Neural crest cell (in vitro differentiated cells): ENCODE data around the gene GALNT18. TPM values are rescaled to one million over a fixed set of nuclear protein-coding genes. Genes with fewer than 3 reads are reported as not detected.

Source experiments
- DNase-seq: peaks from one replicate; pipeline ENCODE4 v3.0.0; 2021; ENCODE audit warnings: low read depth, mixed read lengths, low spot score
- H3K27ac Mint-ChIP-seq: one replicate; pipeline ENCODE4 v1.8.0; 2021; ENCODE audit warnings: mild to moderate bottlenecking, mixed read lengths; ENCODE audit not compliant: unreplicated experiment
- H3K27me3 Mint-ChIP-seq: 2 replicates; pipeline ENCODE4 v1.8.0; 2021; ENCODE audit warnings: low read depth, mild to moderate bottlenecking, mixed read lengths
- H3K36me3 Mint-ChIP-seq: 2 replicates; pipeline ENCODE4 v1.8.0; 2021; ENCODE audit warnings: low read depth, mild to moderate bottlenecking, mixed read lengths
- H3K4me1 Mint-ChIP-seq: 2 replicates; pipeline ENCODE4 v1.8.0; 2021; ENCODE audit warnings: mixed read lengths
- H3K4me3 Mint-ChIP-seq: one replicate; pipeline ENCODE4 v1.8.0; 2021; ENCODE audit warnings: mild to moderate bottlenecking, mixed read lengths
- H3K9me3 Mint-ChIP-seq: 2 replicates; pipeline ENCODE4 v1.8.0; 2021; ENCODE audit warnings: mixed read lengths
- total RNA-seq: library from RNA; stranded (reverse); gene quantifications from 2 replicates; pipeline ENCODE4 v1.2.1, GENCODE V29; 2021
- TF ChIP-seq, protein P1 (sequence below): fragments of 200-600 bp; sonication (generic); conservative IDR thresholded peaks from 2 replicates; pipeline ENCODE4 v1.5.0; 2021; ENCODE audit warnings: antibody characterized with exemption, mild to moderate bottlenecking

Gene GALNT18
- total RNA-seq, 1 donor from 2014 or later: 2.8 TPM

DNA sequence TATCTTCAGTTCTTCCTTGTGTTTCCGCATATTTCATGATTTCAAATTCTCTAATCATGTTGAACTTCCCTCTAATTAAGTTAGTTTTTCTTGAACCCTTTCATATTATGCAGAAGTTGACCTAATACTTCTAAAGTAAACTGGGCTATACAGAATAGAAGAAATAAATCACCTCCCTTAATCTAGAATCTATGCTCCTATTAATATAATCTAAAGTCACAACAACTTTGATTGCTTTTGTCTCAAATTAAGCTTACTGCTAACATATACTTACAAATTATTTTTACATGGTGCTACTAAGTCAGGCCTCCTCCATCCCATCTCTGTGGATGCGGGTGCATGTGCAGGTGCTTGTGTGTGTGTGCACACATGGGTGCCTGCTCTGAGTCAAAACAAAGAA is 241.5 kb downstream of the GALNT18 start:
- no peak overlapping the region for H3K27ac Mint-ChIP-seq
- H3K4me1 Mint-ChIP-seq: no peaks in the 10 kb centered on the region
- H3K27me3 Mint-ChIP-seq: no peaks in the 10 kb centered on the region
- no peak for DNase-seq
- H3K9me3 Mint-ChIP-seq: no peaks in the 10 kb centered on the region
- TF ChIP-seq, protein P1, sequence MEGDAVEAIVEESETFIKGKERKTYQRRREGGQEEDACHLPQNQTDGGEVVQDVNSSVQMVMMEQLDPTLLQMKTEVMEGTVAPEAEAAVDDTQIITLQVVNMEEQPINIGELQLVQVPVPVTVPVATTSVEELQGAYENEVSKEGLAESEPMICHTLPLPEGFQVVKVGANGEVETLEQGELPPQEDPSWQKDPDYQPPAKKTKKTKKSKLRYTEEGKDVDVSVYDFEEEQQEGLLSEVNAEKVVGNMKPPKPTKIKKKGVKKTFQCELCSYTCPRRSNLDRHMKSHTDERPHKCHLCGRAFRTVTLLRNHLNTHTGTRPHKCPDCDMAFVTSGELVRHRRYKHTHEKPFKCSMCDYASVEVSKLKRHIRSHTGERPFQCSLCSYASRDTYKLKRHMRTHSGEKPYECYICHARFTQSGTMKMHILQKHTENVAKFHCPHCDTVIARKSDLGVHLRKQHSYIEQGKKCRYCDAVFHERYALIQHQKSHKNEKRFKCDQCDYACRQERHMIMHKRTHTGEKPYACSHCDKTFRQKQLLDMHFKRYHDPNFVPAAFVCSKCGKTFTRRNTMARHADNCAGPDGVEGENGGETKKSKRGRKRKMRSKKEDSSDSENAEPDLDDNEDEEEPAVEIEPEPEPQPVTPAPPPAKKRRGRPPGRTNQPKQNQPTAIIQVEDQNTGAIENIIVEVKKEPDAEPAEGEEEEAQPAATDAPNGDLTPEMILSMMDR: no peak
- no peak overlapping the region for H3K4me3 Mint-ChIP-seq
- no peaks in the 10 kb centered on the region for H3K36me3 Mint-ChIP-seq

DNA sequence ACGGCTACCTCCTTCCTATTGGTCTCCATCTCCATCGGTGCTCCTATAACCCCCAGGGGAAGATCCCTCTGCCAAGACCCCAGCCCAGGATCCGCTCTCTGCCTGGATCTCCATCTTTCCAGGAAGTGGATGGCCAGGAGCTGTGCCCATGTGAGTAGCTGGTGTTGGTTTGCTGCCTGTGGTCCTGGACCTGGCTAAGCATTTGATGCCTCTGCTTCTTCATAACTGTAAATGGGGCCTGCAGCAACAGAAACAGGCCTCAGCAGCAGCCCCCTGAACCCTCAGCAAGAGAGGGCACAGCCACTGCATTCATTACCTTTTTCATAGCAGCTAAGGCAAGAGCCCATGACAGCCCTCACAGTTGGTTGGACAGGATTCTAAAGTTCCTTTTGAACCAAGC is 242.1 kb downstream of the GALNT18 start:
- Mint-ChIP-seq H3K27ac (no peak overlapping the region), H3K4me1 (no peaks in the 10 kb centered on the region), H3K9me3 (no peaks in the 10 kb centered on the region), H3K27me3 (no peaks in the 10 kb centered on the region), H3K36me3 (no peaks in the 10 kb centered on the region), H3K4me3 (no peak overlapping the region)
- TF ChIP-seq, protein P1: no peak
- no peak for DNase-seq

DNA sequence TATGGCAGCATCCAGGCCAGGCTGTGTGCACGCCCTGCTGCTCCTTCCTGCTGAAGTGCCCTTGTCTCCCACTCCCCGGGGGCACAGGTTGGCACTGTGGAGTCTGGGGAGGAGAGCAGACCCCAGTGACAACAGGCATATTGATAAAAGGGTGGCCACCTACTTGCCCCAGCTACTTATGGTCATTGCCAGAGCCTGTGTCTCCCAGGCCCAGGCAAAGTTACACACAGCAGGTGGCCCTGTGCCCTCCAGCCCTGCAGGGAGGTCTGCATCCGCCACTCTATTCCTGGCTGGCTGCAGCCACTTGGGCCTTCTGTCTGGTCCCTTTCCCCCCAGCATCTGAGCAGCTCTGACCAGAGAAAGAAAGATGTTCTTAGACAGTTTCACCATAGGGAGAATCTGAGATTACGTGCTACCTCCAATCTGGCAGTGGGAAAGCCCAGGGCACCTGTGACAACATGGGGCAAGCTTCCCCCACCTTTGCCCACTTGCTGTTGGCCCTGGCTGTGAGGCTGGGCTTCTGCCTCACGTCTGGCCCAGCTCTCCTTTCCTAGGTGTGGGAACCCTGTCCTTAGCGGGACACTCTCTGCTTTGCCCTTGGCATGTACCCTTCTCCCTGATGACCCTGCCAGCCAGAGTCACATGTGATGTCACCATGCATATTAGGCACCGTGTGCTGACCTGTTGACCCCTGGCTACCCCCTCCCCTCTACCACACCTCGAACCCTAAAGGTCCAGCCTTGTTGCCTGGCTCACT is 243.4 kb downstream of the GALNT18 start:
- H3K4me1 Mint-ChIP-seq: no peaks in the 10 kb centered on the region
- no peak overlapping the region for H3K27ac Mint-ChIP-seq
- no peaks in the 10 kb centered on the region for H3K27me3 Mint-ChIP-seq
- no peaks in the 10 kb centered on the region for H3K36me3 Mint-ChIP-seq
- H3K4me3 Mint-ChIP-seq: no peak overlapping the region
- no peak for DNase-seq
- TF ChIP-seq, protein P1: no peak
- H3K9me3 Mint-ChIP-seq: no peaks in the 10 kb centered on the region

GRCh38 chr11:11374358-11375148 is 247.3 kb downstream of the GALNT18 start:
- no peak overlapping the region for H3K27ac Mint-ChIP-seq
- no peak for DNase-seq
- H3K36me3 Mint-ChIP-seq: no peaks in the 10 kb centered on the region
- H3K9me3 Mint-ChIP-seq: no peaks in the 10 kb centered on the region
- no peak overlapping the region for H3K4me3 Mint-ChIP-seq
- TF ChIP-seq, protein P1: no peak
- no peaks in the 10 kb centered on the region for H3K4me1 Mint-ChIP-seq
- no peaks in the 10 kb centered on the region for H3K27me3 Mint-ChIP-seq

GRCh38 chr11:11373934-11374333 is 247.9 kb downstream of the GALNT18 start:
- no peak for DNase-seq
- Mint-ChIP-seq H3K4me1 (no peaks in the 10 kb centered on the region), H3K4me3 (no peak overlapping the region), H3K36me3 (no peaks in the 10 kb centered on the region), H3K27me3 (no peaks in the 10 kb centered on the region), H3K9me3 (no peaks in the 10 kb centered on the region), H3K27ac (no peak overlapping the region)
- TF ChIP-seq, protein P1: no peak
